SJCRH30 (cell line): ENCODE measurements around the gene URGCP. TPM values are rescaled to one million over a fixed set of nuclear protein-coding genes. Genes with fewer than 3 reads are reported as not detected.
A peak's percentile ranks its signal among the peaks of the same experiment; 100 is the strongest.

Experiments used
- DNase-seq, 2 experiments: peaks; one replicate each; pipeline ENCODE4 v3.0.0-alpha.2; 2015 to 2020
- H3K27ac ChIP-seq: fragments of 250-450 bp; sonication (Bioruptor Pico); 2 replicates; pipeline ENCODE4 v1.5.1; 2020; ENCODE audit warnings: mild to moderate bottlenecking, moderate library complexity
- H3K27me3 ChIP-seq: fragments of 250-450 bp; sonication (Bioruptor Pico); 2 replicates; pipeline ENCODE4 v1.5.1; 2020; ENCODE audit warnings: mild to moderate bottlenecking, moderate library complexity
- H3K36me3 ChIP-seq: fragments of 250-450 bp; sonication (Bioruptor Pico); 2 replicates; pipeline ENCODE4 v1.5.1; 2020; ENCODE audit warnings: mild to moderate bottlenecking, moderate library complexity
- H3K4me1 ChIP-seq: fragments of 250-450 bp; sonication (Bioruptor Pico); 2 replicates; pipeline ENCODE4 v1.5.1; 2020; ENCODE audit warnings: mild to moderate bottlenecking, moderate library complexity
- H3K4me3 ChIP-seq: fragments of 250-450 bp; sonication (Bioruptor Pico); 2 replicates; pipeline ENCODE4 v1.5.1; 2020; ENCODE audit warnings: mild to moderate bottlenecking, moderate library complexity
- H3K9me3 ChIP-seq: fragments of 250-450 bp; sonication (Bioruptor Pico); replicated peaks from 2 replicates; pipeline ENCODE4 v1.5.1; 2020; ENCODE audit warnings: mild to moderate bottlenecking, moderate library complexity
- total RNA-seq: library from RNA; depleted of rRNA; stranded (reverse); fragments of >200 nt; shearing (Covaris generic); gene quantifications from 2 replicates; pipeline ENCODE4 v1.2.3, GENCODE V29; 2014; rRNA removed

The URGCP gene
- total RNA-seq = 17.4 and 19.6 TPM in 2 replicates

GRCh38 chr7:43906331-43907010 lies at the start of gene URGCP:
Gene URGCP (minus strand): TSS chr7:43906596. CDS start chr7:43906575, 21 bp downstream.
- no peaks in the 10 kb centered on the region; the same call in none of the 2 replicates for H3K36me3 ChIP-seq
- H3K4me1 ChIP-seq = peaks cover 5% of the 10 kb centered on the region; the same call in 1 of the 2 replicates
- H3K9me3 ChIP-seq = no peaks in the 10 kb centered on the region
- peak; percentile 48 to 54 for DNase-seq
- H3K27ac ChIP-seq = peak within 1 kb of the TSS; percentile 31; the same call in 1 of the 2 replicates
- peak within 1 kb of the TSS; percentile 77 for H3K4me3 ChIP-seq
- 0 out of 2 replicates have a peak, but pooled peaks cover 3% of the 10 kb centered on the region for H3K27me3 ChIP-seq

DNA sequence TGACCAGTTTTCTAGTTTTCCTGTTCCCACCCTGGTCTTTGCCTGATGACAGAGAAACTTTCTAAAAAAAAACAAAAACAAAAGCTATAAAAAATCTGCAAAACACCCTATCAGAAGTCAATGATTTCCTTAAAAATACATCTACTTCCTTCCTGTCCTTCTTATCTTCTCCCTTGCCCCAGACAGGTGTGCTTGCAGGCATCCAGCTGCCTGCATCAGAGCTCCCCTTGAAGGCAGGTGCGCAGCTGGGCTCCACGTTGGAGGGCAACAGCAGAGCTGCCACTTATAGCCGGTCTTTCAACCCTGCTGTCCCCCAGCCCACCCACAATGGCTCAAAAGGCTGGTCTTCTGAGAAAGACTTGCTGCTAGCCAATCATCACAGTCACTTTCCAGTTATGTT lies 49.6 kb upstream of the URGCP start:
- DNase-seq = no peak
- H3K4me1 ChIP-seq = no peaks in the 10 kb centered on the region
- H3K4me3 ChIP-seq = no peak overlapping the region
- no peaks in the 10 kb centered on the region for H3K36me3 ChIP-seq
- no peaks in the 10 kb centered on the region for H3K9me3 ChIP-seq
- H3K27me3 ChIP-seq = no peaks in the 10 kb centered on the region
- no peak overlapping the region for H3K27ac ChIP-seq

GRCh38 chr7:43954524-43955228 lies 48.3 kb upstream of the URGCP start:
- no peaks in the 10 kb centered on the region for H3K36me3 ChIP-seq
- H3K4me3 ChIP-seq = no peak overlapping the region
- no peaks in the 10 kb centered on the region for H3K27me3 ChIP-seq
- no peaks in the 10 kb centered on the region for H3K9me3 ChIP-seq
- no peaks in the 10 kb centered on the region for H3K4me1 ChIP-seq
- H3K27ac ChIP-seq = no peak overlapping the region
- peak; percentile 32 to 64 for DNase-seq

GRCh38 chr7:43953071-43953470 lies 46.7 kb upstream of the URGCP start:
- no peaks in the 10 kb centered on the region for H3K36me3 ChIP-seq
- H3K27ac ChIP-seq = no peak overlapping the region
- H3K27me3 ChIP-seq = no peaks in the 10 kb centered on the region
- no peak for DNase-seq
- no peak overlapping the region for H3K4me3 ChIP-seq
- no peaks in the 10 kb centered on the region for H3K9me3 ChIP-seq
- no peaks in the 10 kb centered on the region for H3K4me1 ChIP-seq

DNA sequence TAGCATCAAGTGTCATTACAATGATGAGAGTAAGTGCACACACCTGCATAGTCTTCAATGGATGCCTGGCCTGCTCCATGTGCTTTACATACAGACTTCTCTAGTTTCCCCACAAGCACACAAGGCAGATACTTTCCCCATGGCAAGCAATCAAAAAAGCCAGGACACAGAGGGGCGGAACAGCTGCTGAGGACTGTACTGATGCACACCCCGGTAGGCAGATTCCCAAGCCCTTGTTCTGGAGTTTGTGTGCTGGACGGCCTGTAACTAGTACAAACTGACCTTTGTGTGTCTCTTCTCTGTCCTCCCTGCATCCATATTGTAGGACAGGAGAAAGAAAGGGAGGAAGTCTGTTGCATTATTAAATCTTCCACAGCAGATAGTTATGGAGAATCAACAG lies 45.6 kb upstream of the URGCP start:
- H3K27ac ChIP-seq = no peak overlapping the region
- no peaks in the 10 kb centered on the region for H3K36me3 ChIP-seq
- H3K4me1 ChIP-seq = no peaks in the 10 kb centered on the region
- DNase-seq = no peak
- H3K27me3 ChIP-seq = no peaks in the 10 kb centered on the region
- peaks cover 3% of the 10 kb centered on the region; the same call in 1 of the 2 replicates for H3K9me3 ChIP-seq
- no peak overlapping the region for H3K4me3 ChIP-seq

GRCh38 chr7:43944286-43944685 lies 37.9 kb upstream of the URGCP start:
- H3K4me1 ChIP-seq = no peaks in the 10 kb centered on the region
- no peak overlapping the region for H3K27ac ChIP-seq
- no peaks in the 10 kb centered on the region for H3K36me3 ChIP-seq
- no peaks in the 10 kb centered on the region; the same call in 1 of the 2 replicates for H3K27me3 ChIP-seq
- no peak for DNase-seq
- H3K9me3 ChIP-seq = peaks cover 3% of the 10 kb centered on the region; the same call in 1 of the 2 replicates
- no peak overlapping the region for H3K4me3 ChIP-seq

- no peaks in the 10 kb centered on the region for H3K36me3 ChIP-seq
- H3K27me3 ChIP-seq = no peaks in the 10 kb centered on the region; the same call in 1 of the 2 replicates
- H3K9me3 ChIP-seq = peaks cover 3% of the 10 kb centered on the region; the same call in 1 of the 2 replicates
- H3K27ac ChIP-seq = no peak overlapping the region
- no peaks in the 10 kb centered on the region for H3K4me1 ChIP-seq
- no peak for DNase-seq
- H3K4me3 ChIP-seq = no peak overlapping the region
Observed at GRCh38 chr7:43943417-43944187, 37.2 kb upstream of the URGCP start.

- Histone ChIP-seq H3K36me3 (no peaks in the 10 kb centered on the region), H3K9me3 (peaks cover 3% of the 10 kb centered on the region; the same call in 1 of the 2 replicates), H3K4me1 (no peaks in the 10 kb centered on the region), H3K4me3 (no peak overlapping the region), H3K27me3 (no peaks in the 10 kb centered on the region; the same call in 1 of the 2 replicates), H3K27ac (no peak overlapping the region)
- no peak for DNase-seq
Observed at GRCh38 chr7:43942997-43943396, 36.6 kb upstream of the URGCP start.

DNA sequence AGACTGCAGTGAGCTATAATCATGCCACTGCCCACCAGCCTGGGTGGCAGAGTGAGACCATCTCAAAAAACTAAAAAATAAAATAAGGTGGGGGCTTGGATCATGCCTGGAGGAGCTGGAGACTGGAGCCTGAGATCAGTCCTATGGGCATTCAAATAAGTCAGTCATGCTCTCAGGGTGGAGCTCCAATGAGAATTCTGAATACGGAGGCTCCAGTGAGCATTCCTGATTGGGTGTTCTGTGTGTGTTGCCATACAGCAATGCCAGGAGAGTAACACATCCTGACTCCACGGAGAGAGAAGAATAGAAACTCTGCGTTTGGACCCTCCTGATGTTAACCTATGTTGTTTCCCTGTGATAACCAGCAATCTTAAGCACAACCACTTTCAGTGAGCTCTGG lies 35.9 kb upstream of the URGCP start:
- no peak overlapping the region for H3K27ac ChIP-seq
- no peaks in the 10 kb centered on the region; the same call in 1 of the 2 replicates for H3K27me3 ChIP-seq
- no peak overlapping the region for H3K4me3 ChIP-seq
- no peaks in the 10 kb centered on the region for H3K9me3 ChIP-seq
- no peaks in the 10 kb centered on the region for H3K4me1 ChIP-seq
- no peak for DNase-seq
- H3K36me3 ChIP-seq = no peaks in the 10 kb centered on the region

DNA sequence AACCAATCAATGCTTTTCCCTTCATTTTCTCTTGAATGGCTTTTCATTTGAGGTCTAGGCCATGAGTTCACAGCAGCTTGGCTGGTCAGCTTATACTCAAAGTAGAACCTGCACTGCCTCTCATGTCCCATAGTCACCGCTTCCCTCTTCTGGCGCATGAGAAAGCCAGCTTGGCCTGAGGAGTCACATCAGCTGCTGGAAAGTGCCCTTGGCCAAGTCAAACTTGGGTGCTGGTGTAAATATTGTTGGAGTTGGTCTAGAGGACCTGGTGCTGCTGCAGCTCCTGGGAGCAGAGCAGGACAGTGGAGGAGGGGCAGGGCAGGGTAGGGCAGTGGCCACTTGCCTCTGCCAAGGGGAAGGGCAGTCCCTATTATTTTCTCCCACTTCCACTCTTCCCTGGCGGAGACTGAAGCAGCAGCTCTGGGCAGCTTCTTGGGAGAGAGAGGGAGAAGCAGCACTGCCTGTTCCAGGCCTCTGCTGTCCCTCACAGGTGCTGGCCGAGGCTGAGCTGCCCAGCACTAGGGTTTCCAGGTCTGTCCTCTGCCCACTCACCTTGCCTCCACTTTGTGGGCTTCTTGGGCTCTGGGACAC lies 32.6 kb upstream of the URGCP start:
- H3K27ac ChIP-seq = no peak overlapping the region
- H3K36me3 ChIP-seq = no peaks in the 10 kb centered on the region
- no peak overlapping the region for H3K4me3 ChIP-seq
- DNase-seq = no peak
- no peaks in the 10 kb centered on the region for H3K9me3 ChIP-seq
- H3K27me3 ChIP-seq = no peaks in the 10 kb centered on the region
- no peaks in the 10 kb centered on the region for H3K4me1 ChIP-seq

- H3K4me3 ChIP-seq = no peak overlapping the region
- no peaks in the 10 kb centered on the region for H3K27me3 ChIP-seq
- no peak overlapping the region for H3K27ac ChIP-seq
- no peaks in the 10 kb centered on the region for H3K4me1 ChIP-seq
- no peaks in the 10 kb centered on the region for H3K9me3 ChIP-seq
- DNase-seq = no peak
- H3K36me3 ChIP-seq = no peaks in the 10 kb centered on the region
Observed at GRCh38 chr7:43937444-43937843, 31.0 kb upstream of the URGCP start.

- H3K27me3 ChIP-seq = no peaks in the 10 kb centered on the region
- H3K4me3 ChIP-seq = no peak overlapping the region
- H3K27ac ChIP-seq = no peak overlapping the region
- H3K4me1 ChIP-seq = no peaks in the 10 kb centered on the region
- no peak for DNase-seq
- no peaks in the 10 kb centered on the region for H3K9me3 ChIP-seq
- H3K36me3 ChIP-seq = no peaks in the 10 kb centered on the region
Observed at GRCh38 chr7:43933902-43934560, 27.6 kb upstream of the URGCP start.

DNA sequence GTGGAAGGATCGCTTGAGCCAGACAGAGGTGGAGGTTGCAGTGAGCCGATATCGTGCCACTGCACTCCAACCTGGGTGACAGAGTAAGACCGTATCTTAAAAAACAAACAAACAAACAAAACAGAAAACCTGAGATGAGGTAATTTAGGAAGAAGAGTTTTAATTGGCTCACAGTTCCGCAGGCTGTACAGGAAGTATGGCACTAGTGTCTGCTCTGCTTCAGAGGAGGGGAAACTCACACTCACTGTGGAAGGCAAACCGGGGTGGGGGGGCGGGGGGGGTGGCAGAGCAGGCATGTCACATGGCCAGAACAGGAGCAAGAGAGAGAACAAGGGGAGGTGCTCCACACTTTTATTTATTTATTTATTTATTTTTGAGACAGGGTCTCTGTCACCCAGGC lies 24.9 kb upstream of the URGCP start:
- Histone ChIP-seq H3K9me3 (no peaks in the 10 kb centered on the region), H3K4me1 (no peaks in the 10 kb centered on the region), H3K36me3 (no peaks in the 10 kb centered on the region), H3K27me3 (no peaks in the 10 kb centered on the region), H3K27ac (no peak overlapping the region), H3K4me3 (no peak overlapping the region)
- DNase-seq = no peak
